ENCODE measurements around the gene LGALS9B.
"Not testable (repeated sequence)": the region's sequence is repeated elsewhere in the genome, so short reads cannot be mapped to it uniquely, and the experiment has no call there.

LGALS9B gene

GRCh38 chr17:20401306-20402022, 65.9 kb downstream of the LGALS9B start:
- H3K9ac ChIP-seq (ENCODE audit: low read depth, low read length): not testable (repeated sequence)

GRCh38 chr17:20400559-20401305, 66.6 kb downstream of the LGALS9B start:
- H3K36me3 ChIP-seq (ENCODE audit: insufficient read depth, low read length); H3K9me3 ChIP-seq (ENCODE audit: control insufficient read depth, insufficient read depth, low read length); H3K9ac ChIP-seq (ENCODE audit: low read depth, low read length); H3K4me1 ChIP-seq (ENCODE audit: insufficient read depth, low read length): not testable (repeated sequence)

More at GRCh38 chr17:20401306-20402022, 65.9 kb downstream of the LGALS9B start:
- not testable (repeated sequence) for H3K9me3 ChIP-seq (ENCODE audit: control insufficient read depth, insufficient read depth, low read length); H3K36me3 ChIP-seq (ENCODE audit: insufficient read depth, low read length); H3K4me1 ChIP-seq (ENCODE audit: insufficient read depth, low read length)

Measured in ES-I3 (cell line).